Measurements from ENCODE around the gene FGF2. TPM values are rescaled to one million over a fixed set of nuclear protein-coding genes. Genes with fewer than 3 reads are reported as not detected.
A peak's percentile ranks its signal among the peaks of the same experiment; 100 is the strongest.
"Not testable (repeated sequence)": the region's sequence is repeated elsewhere in the genome, so short reads cannot be mapped to it uniquely, and the experiment has no call there.

FGF2 gene
- total RNA-seq, 3 donors from 2014 or later: 1.3 to 45.0 (median 2.4) TPM

DNA sequence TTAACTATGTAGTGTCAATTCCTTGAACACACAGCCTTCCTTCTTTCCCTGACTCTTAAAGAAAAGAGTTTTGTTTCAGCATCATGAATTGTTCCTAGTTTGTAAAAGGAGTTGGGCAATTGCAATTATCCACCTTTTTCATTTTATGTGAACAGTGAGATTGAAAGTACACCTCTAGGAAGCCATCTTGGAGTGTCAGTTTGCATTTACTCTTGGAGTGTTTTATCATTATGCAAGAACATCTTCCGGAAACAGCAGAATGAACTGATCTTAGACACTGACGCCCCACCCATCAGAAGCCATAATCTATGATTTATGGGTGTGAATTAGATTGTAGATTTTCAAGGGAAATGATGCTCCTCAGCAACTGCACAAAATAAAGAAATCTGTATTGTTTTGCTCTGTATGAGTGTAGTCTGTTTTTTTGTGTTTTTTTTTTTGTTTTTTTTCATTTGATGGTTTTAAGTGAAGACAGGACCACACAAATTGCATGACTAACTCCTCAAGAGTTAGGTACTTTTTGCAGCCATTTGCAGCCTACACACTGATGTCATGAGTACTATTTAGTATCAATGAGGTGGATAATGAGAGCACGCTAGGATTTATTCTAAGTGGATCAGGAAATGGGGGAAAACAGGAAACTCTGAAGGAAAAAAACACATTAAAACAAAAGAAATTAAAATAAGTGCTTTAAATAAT lies 19.5 kb upstream of the FGF2 start:
- H3K9me3 ChIP-seq: no peaks in the 10 kb centered on the region
- H3K36me3 ChIP-seq (ENCODE audit: low read depth): no peaks in the 10 kb centered on the region
- H3K4me3 ChIP-seq: no peak overlapping the region
- no peaks in the 10 kb centered on the region for H3K4me1 ChIP-seq (ENCODE audit: low read depth)
- TF ChIP-seq, protein P1, sequence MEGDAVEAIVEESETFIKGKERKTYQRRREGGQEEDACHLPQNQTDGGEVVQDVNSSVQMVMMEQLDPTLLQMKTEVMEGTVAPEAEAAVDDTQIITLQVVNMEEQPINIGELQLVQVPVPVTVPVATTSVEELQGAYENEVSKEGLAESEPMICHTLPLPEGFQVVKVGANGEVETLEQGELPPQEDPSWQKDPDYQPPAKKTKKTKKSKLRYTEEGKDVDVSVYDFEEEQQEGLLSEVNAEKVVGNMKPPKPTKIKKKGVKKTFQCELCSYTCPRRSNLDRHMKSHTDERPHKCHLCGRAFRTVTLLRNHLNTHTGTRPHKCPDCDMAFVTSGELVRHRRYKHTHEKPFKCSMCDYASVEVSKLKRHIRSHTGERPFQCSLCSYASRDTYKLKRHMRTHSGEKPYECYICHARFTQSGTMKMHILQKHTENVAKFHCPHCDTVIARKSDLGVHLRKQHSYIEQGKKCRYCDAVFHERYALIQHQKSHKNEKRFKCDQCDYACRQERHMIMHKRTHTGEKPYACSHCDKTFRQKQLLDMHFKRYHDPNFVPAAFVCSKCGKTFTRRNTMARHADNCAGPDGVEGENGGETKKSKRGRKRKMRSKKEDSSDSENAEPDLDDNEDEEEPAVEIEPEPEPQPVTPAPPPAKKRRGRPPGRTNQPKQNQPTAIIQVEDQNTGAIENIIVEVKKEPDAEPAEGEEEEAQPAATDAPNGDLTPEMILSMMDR (IDR thresholded peaks at IDR 0.05): no peak
- ATAC-seq: peak; percentile 45
- DNase-seq: no peak
- intact Hi-C loops (cut with DNase I, micrococcal nuclease): no loop called here

DNA sequence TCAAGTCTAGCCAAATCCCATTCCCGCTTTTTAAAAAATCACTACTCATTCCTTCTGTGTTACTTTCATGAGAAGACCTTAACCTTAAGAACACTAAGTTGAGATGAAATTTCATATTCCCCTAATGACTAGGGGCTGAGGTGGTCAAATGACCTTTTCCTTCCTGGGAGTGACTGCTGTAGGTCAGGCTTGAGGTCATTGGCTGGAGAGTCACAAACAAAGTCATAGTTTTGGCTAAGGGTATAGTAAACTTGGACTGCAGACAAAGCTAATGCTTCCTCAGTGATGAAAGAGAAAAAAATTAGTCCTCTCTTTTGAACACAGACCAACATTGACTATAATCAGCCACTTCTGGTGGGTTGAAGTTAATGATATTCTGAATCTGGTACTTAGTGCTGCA lies 16.0 kb upstream of the FGF2 start:
- Histone ChIP-seq H3K9me3 (no peaks in the 10 kb centered on the region), H3K4me3 (no peak overlapping the region), H3K36me3 (ENCODE audit: low read depth) (no peaks in the 10 kb centered on the region), H3K4me1 (ENCODE audit: low read depth) (no peaks in the 10 kb centered on the region)
- ATAC-seq: no peak
- no peak for DNase-seq
- intact Hi-C loops (cut with DNase I, micrococcal nuclease): no loop called here
- TF ChIP-seq, protein P1 (IDR thresholded peaks at IDR 0.05): no peak

DNA sequence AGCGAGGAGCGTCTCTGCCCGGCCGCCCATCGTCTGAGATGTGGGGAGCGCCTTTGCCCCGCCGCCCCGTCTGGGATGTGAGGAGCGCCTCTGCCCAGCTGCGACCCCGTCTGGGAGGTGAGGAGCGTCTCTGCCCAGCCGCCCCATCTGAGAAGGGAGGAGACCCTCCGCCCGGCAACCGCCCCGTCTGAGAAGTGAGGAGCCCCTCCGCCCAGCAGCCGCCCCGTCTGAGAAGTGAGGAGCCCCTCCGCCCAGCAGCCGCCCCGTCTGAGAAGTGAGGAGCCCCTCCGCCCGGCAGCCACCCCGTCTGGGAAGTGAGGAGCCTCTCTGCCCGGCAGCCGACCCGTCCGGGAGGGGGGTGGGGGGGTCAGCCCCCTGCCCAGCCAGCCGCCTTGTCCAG lies 14.8 kb upstream of the FGF2 start:
- H3K4me3 ChIP-seq; H3K4me1 ChIP-seq (ENCODE audit: low read depth); DNase-seq; ATAC-seq; H3K36me3 ChIP-seq (ENCODE audit: low read depth); H3K9me3 ChIP-seq; intact Hi-C loops (cut with DNase I, micrococcal nuclease): not testable (repeated sequence)

DNA sequence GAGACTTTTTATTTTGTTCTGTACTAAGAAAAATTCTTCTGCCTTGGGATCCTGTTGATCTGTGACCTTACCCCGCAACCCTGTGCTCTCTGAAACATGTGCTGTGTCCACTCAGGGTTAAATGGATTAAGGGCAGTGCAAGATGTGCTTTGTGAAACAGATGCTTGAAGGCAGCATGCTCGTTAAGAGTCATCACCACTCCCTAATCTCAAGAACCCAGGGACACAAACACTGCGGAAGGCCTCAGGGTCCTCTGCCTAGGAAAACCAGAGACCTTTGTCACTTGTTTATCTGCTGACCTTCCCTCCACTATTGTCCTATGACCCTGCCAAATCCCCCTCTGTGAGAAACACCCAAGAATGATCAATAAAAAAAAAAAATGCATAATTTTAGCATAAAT lies 13.8 kb upstream of the FGF2 start:
- H3K36me3 ChIP-seq (ENCODE audit: low read depth); H3K9me3 ChIP-seq; H3K4me1 ChIP-seq (ENCODE audit: low read depth); intact Hi-C loops (cut with DNase I, micrococcal nuclease); H3K4me3 ChIP-seq; ATAC-seq; DNase-seq: not testable (repeated sequence)

DNA sequence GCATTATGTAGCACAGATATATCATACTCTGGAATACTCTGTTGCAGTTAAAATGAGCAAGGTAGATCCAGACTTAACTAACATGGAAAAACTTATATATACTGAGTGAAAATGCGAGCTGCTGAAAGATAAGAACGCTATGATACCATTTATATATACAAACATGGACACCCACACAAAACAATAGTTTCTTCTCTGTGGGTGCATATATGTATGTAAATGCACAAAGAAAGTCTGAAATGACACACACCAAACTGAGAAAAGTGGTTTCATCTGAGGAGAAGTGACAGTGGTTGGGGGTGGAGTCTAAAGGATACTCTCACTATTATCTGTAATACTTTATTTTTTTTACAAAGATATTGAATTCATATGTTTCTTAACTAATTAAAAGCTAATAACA lies 12.2 kb upstream of the FGF2 start:
- intact Hi-C loops (cut with DNase I, micrococcal nuclease): no loop called here
- no peaks in the 10 kb centered on the region for H3K9me3 ChIP-seq
- no peak overlapping the region for H3K4me3 ChIP-seq
- ATAC-seq (no peak), DNase-seq (no peak)
- TF ChIP-seq, protein P1 (IDR thresholded peaks at IDR 0.05): no peak
- H3K36me3 ChIP-seq (ENCODE audit: low read depth): no peaks in the 10 kb centered on the region
- no peaks in the 10 kb centered on the region for H3K4me1 ChIP-seq (ENCODE audit: low read depth)

DNA sequence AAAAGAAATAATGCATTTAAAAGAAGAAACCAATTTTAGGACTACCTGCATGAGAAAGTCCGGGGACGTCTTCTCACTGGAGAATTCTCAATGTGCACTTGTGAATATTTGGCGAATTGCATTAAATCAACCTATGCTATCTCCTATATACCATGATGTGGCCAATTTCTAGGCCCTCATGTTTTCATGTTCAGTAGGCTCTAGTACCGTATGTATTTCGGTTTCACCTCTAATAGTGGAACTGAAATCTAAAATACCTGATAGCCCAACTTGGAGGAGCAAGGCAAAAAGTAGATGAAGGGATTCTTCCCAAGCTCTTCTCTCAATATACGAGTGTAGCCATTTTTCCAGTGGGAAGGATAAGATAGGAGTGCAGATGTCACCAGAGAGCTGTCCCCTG lies 11.4 kb upstream of the FGF2 start:
- TF ChIP-seq, protein P1 (IDR thresholded peaks at IDR 0.05): no peak
- no peaks in the 10 kb centered on the region for H3K4me1 ChIP-seq (ENCODE audit: low read depth)
- DNase-seq (no peak), ATAC-seq (no peak)
- intact Hi-C loops (cut with DNase I, micrococcal nuclease): no loop called here
- no peak overlapping the region for H3K4me3 ChIP-seq
- H3K9me3 ChIP-seq: no peaks in the 10 kb centered on the region
- no peaks in the 10 kb centered on the region for H3K36me3 ChIP-seq (ENCODE audit: low read depth)

DNA sequence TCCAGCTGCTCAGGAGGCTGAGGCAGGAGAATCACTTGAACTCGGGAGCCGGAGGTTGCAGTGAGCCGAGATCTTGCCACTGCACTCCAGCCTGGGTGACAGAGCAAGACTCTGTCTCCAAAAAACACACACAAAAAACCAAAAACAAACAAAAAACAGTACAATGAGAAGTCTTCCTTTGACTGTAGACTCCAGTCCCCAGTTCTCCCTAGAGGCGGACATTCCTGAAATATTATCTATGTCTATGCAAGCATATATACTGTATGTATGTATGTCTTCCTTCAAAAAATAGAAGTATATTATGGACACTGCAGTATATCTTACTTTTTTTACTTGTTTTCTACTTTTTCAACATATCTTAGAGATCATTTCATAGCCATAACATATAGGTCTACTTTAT lies 10.2 kb upstream of the FGF2 start:
- no peaks in the 10 kb centered on the region for H3K4me1 ChIP-seq (ENCODE audit: low read depth)
- no peak for ATAC-seq
- no peak overlapping the region for H3K4me3 ChIP-seq
- no peaks in the 10 kb centered on the region for H3K36me3 ChIP-seq (ENCODE audit: low read depth)
- TF ChIP-seq, protein P1 (IDR thresholded peaks at IDR 0.05): no peak
- intact Hi-C loops (cut with DNase I, micrococcal nuclease): no loop called here
- no peak for DNase-seq
- H3K9me3 ChIP-seq: no peaks in the 10 kb centered on the region

All from mucosa of descending colon (tissue), 3 donors.